BJ (cell line): ENCODE measurements around the gene CLASRP. TPM values are rescaled to one million over a fixed set of nuclear protein-coding genes. Genes with fewer than 3 reads are reported as not detected.

Experiments used
- CTCF ChIA-PET: fragments of 350-600 bp; formaldehyde crosslinking; extraction: SDS; loops from one replicate; lab custom pipeline; 2021; ENCODE audit warnings: antibody characterized with exemption, inconsistent platforms; lab: Yijun Ruan, JAX
- POLR2A ChIA-PET: fragments of 300-600 bp; sonication (Branson Sonifier 250); formaldehyde crosslinking; extraction: SDS; loops from one replicate; lab custom pipeline; 2021; ENCODE audit warnings: antibody characterized with exemption; lab: Charles Lee
- DNase-seq: peaks from one replicate; pipeline ENCODE4 v3.0.0-alpha.2; 2011; ENCODE audit warnings: low read depth
- H3K27me3 ChIP-seq: 2 replicates; pipeline ENCODE4 v1.6.0; 2011; ENCODE audit warnings: low read length; ENCODE audit not compliant: control insufficient read depth, insufficient read depth
- H3K36me3 ChIP-seq: 2 replicates; pipeline ENCODE4 v1.5.1; 2011; ENCODE audit warnings: low read length; ENCODE audit not compliant: control insufficient read depth, insufficient read depth
- H3K4me3 ChIP-seq: 2 replicates; pipeline ENCODE4 v1.5.1; 2011; ENCODE audit warnings: low read depth, mild to moderate bottlenecking, control low read depth, low read length
- CTCF ChIP-seq: IDR thresholded peaks from 2 replicates; pipeline ENCODE4 v1.5.1; 2011; ENCODE audit warnings: low read depth, mild to moderate bottlenecking, control low read depth, inconsistent platforms, low read length, moderate library complexity; ENCODE audit not compliant: insufficient read depth
- polyA plus RNA-seq: library from polyadenylated mRNA; depleted of rRNA; stranded (reverse); fragments of >200 nt; gene quantifications from 2 replicates; pipeline ENCODE4 v1.2.3, GENCODE V29; 2011

The CLASRP gene
- polyA plus RNA-seq, 1 experiment = 15.9 TPM

- DNase-seq = no peak
- peaks cover 16% of the 10 kb centered on the region for H3K36me3 ChIP-seq
- H3K4me3 ChIP-seq = no peak overlapping the region
- ChIA-PET CTCF (interaction anchor here (1.5 kb wide), 1 partner anchor 24 kb away, joined by 5 read pairs; no protein-coding TSS in a partner anchor), POLR2A (no interaction called here)
- TF ChIP-seq CTCF = no peak
- H3K27me3 ChIP-seq = no peaks in the 10 kb centered on the region
Measured at GRCh38 chr19:45035755-45036154, 3.1 kb upstream of the CLASRP start.

GRCh38 chr19:45037393-45038169, 1.3 kb upstream of the CLASRP start:
- no peak for DNase-seq
- CTCF ChIA-PET = interaction anchor here (5.3 kb wide), 1 partner anchor 22 kb away, joined by 28 read pairs; no protein-coding TSS in a partner anchor
- POLR2A ChIA-PET = no interaction called here
- TF ChIP-seq CTCF = no peak
- peaks cover 18% of the 10 kb centered on the region for H3K36me3 ChIP-seq
- no peak overlapping the region for H3K4me3 ChIP-seq
- H3K27me3 ChIP-seq = no peaks in the 10 kb centered on the region

GRCh38 chr19:45040059-45040771, 1.4 kb downstream of the CLASRP start:
- Histone ChIP-seq H3K36me3 (peaks cover 27% of the 10 kb centered on the region), H3K27me3 (no peaks in the 10 kb centered on the region), H3K4me3 (peak overlapping the region; percentile 87)
- CTCF ChIA-PET = interaction anchor here (0.7 to 5.3 kb wide), 4 partner anchors 11 to 61 kb away, joined by 3 to 28 read pairs (median 4); partner anchors contain the start of gene PPP1R37
- no peak for TF ChIP-seq CTCF
- no peak for DNase-seq
- POLR2A ChIA-PET = no interaction called here

- ChIA-PET CTCF (interaction anchor here (1.0 to 5.3 kb wide), 3 partner anchors 12 to 19 kb away, joined by 3 to 28 read pairs (median 3); no protein-coding TSS in a partner anchor), POLR2A (no interaction called here)
- H3K36me3 ChIP-seq = peaks cover 33% of the 10 kb centered on the region
- no peaks in the 10 kb centered on the region for H3K27me3 ChIP-seq
- no peak for TF ChIP-seq CTCF
- no peak for DNase-seq
- no peak overlapping the region for H3K4me3 ChIP-seq
Measured at GRCh38 chr19:45041125-45041524, 2.3 kb downstream of the CLASRP start.
